NCI-H1417 treated with DMSO at 0.1 percent for 48 hours (cell line): ENCODE data around the gene PRODH2.
"Not testable (repeated sequence)": the region's sequence is repeated elsewhere in the genome, so short reads cannot be mapped to it uniquely, and the experiment has no call there.

ENCODE experiments used
- DNase-seq: peaks from one replicate; lab custom pipeline; 2025; lab: John Stamatoyannopoulos, UW

PRODH2 gene

GRCh38 chr19:35843676-35844481 is 31.2 kb upstream of the PRODH2 start:
- no peak for DNase-seq

GRCh38 chr19:35842666-35843272 is 30.1 kb upstream of the PRODH2 start:
- no peak for DNase-seq

- DNase-seq: no peak
Observed at GRCh38 chr19:35841961-35842595, 29.4 kb upstream of the PRODH2 start.

- DNase-seq: not testable (repeated sequence)
Observed at GRCh38 chr19:35836096-35836495, 23.5 kb upstream of the PRODH2 start.

- DNase-seq: no peak
Observed at GRCh38 chr19:35833972-35834371, 21.3 kb upstream of the PRODH2 start.

GRCh38 chr19:35832054-35832453 is 19.4 kb upstream of the PRODH2 start:
- no peak for DNase-seq

- DNase-seq: no peak
Observed at GRCh38 chr19:35830986-35831385, 18.3 kb upstream of the PRODH2 start.

GRCh38 chr19:35828692-35829301 is 16.2 kb upstream of the PRODH2 start:
- DNase-seq: no peak

GRCh38 chr19:35824150-35824549 is 11.5 kb upstream of the PRODH2 start:
- DNase-seq: no peak

- no peak for DNase-seq
Observed at GRCh38 chr19:35822579-35822978, 9.9 kb upstream of the PRODH2 start.

GRCh38 chr19:35818445-35818844 is 5.8 kb upstream of the PRODH2 start:
- DNase-seq: no peak

- DNase-seq: no peak
Observed at GRCh38 chr19:35816846-35817245, 4.2 kb upstream of the PRODH2 start.

- DNase-seq: no peak
Observed at GRCh38 chr19:35816262-35816661, 3.6 kb upstream of the PRODH2 start.

- no peak for DNase-seq
Observed at GRCh38 chr19:35813043-35813890, 622 bp upstream of the PRODH2 start.

GRCh38 chr19:35811317-35812219 is 1.1 kb downstream of the PRODH2 start:
- DNase-seq: no peak

- no peak for DNase-seq
Observed at GRCh38 chr19:35807633-35808032, 5.0 kb downstream of the PRODH2 start.

GRCh38 chr19:35806597-35806996 is 6.0 kb downstream of the PRODH2 start:
- DNase-seq: no peak

GRCh38 chr19:35805526-35806102 is 7.0 kb downstream of the PRODH2 start:
- no peak for DNase-seq

- no peak for DNase-seq
Observed at GRCh38 chr19:35801828-35802227, 10.8 kb downstream of the PRODH2 start.

- DNase-seq: no peak
Observed at GRCh38 chr19:35797663-35798062, 15.0 kb downstream of the PRODH2 start.
